Neural progenitor cell (in vitro differentiated cells): ENCODE measurements around the gene MME. TPM values are rescaled to one million over a fixed set of nuclear protein-coding genes. Genes with fewer than 3 reads are reported as not detected.

Experiments used
- DNase-seq: peaks from one replicate; pipeline ENCODE4 v3.0.0-alpha.2; 2016; ENCODE audit warnings: low spot score
- H2AFZ ChIP-seq: fragments of 200-600 bp; sonication (generic); replicated peaks from 2 replicates; pipeline ENCODE4 v1.6.1; 2016; ENCODE audit warnings: antibody characterized with exemption
- H3F3A ChIP-seq: fragments of 200-600 bp; sonication (generic); 2 replicates; pipeline ENCODE4 v1.6.1; 2016; ENCODE audit warnings: antibody characterized with exemption, low read depth
- H3K27ac ChIP-seq: fragments of 200-600 bp; sonication (generic); 2 replicates; pipeline ENCODE4 v1.5.1; 2016; ENCODE audit warnings: mild to moderate bottlenecking
- H3K27me3 ChIP-seq: fragments of 200-600 bp; sonication (generic); 2 replicates; pipeline ENCODE4 v1.6.1; 2016; ENCODE audit warnings: mild to moderate bottlenecking, moderate library complexity
- H3K36me3 ChIP-seq: fragments of 200-600 bp; sonication (generic); 2 replicates; pipeline ENCODE4 v1.5.1; 2016
- H3K4me1 ChIP-seq: fragments of 200-600 bp; sonication (generic); 2 replicates; pipeline ENCODE4 v1.6.1; 2016; ENCODE audit warnings: mixed run types
- H3K4me2 ChIP-seq: fragments of 200-600 bp; sonication (generic); 2 replicates; pipeline ENCODE4 v1.6.1; 2016
- H3K4me3 ChIP-seq: fragments of 200-600 bp; sonication (generic); 2 replicates; pipeline ENCODE4 v1.5.1; 2016
- H3K79me2 ChIP-seq: fragments of 200-600 bp; sonication (generic); 2 replicates; pipeline ENCODE4 v1.6.1; 2016; ENCODE audit warnings: low read depth
- H3K9ac ChIP-seq: fragments of 200-600 bp; sonication (generic); 2 replicates; pipeline ENCODE4 v1.6.1; 2016
- H3K9me3 ChIP-seq: fragments of 200-600 bp; sonication (generic); 2 replicates; pipeline ENCODE4 v1.5.1; 2016; ENCODE audit warnings: low read depth
- H4K20me1 ChIP-seq: fragments of 200-600 bp; sonication (generic); 2 replicates; pipeline ENCODE4 v1.6.1; 2016; ENCODE audit warnings: low read depth
- H3K27ac Mint-ChIP-seq: 3 replicates; pipeline ENCODE4 v1.8.0; 2021; ENCODE audit warnings: mixed read lengths
- H3K27me3 Mint-ChIP-seq: 2 replicates; pipeline ENCODE4 v1.8.0; 2022; ENCODE audit warnings: low read depth, mild to moderate bottlenecking, inconsistent platforms, moderate library complexity, mixed read lengths; ENCODE audit not compliant: insufficient read depth
- H3K36me3 Mint-ChIP-seq: 3 replicates; pipeline ENCODE4 v1.8.0; 2021; ENCODE audit warnings: mixed read lengths
- H3K4me1 Mint-ChIP-seq: 3 replicates; pipeline ENCODE4 v1.8.0; 2021; ENCODE audit warnings: mixed read lengths
- H3K4me3 Mint-ChIP-seq: 3 replicates; pipeline ENCODE4 v1.8.0; 2021; ENCODE audit warnings: mild to moderate bottlenecking, moderate library complexity, mixed read lengths
- H3K9me3 Mint-ChIP-seq: 3 replicates; pipeline ENCODE4 v1.8.0; 2020; ENCODE audit warnings: mixed read lengths
- EZH2 ChIP-seq: fragments of 200-600 bp; sonication (generic); IDR thresholded peaks from 2 replicates; pipeline ENCODE4 v1.6.1; 2017; ENCODE audit warnings: antibody characterized with exemption, mild to moderate bottlenecking, moderate library complexity
- EZH2phosphoT487 ChIP-seq: fragments of 200-600 bp; sonication (generic); IDR thresholded peaks from 2 replicates; pipeline ENCODE4 v1.6.1; 2017; ENCODE audit warnings: antibody characterized with exemption
- total RNA-seq: library from RNA; depleted of rRNA; stranded (reverse); fragments of >200 nt; gene quantifications from 2 replicates; pipeline ENCODE4 v1.2.3, GENCODE V29; 2015; ENCODE audit warnings: low replicate concordance
- TF ChIP-seq, protein P1 (sequence below): fragments of 200-600 bp; sonication (generic); IDR thresholded peaks from 2 replicates; pipeline ENCODE4 v1.5.1; 2017; ENCODE audit warnings: antibody characterized with exemption, mild to moderate bottlenecking

Gene MME
- total RNA-seq, 1 donor from 2014 or later, result 5.0 TPM

DNA sequence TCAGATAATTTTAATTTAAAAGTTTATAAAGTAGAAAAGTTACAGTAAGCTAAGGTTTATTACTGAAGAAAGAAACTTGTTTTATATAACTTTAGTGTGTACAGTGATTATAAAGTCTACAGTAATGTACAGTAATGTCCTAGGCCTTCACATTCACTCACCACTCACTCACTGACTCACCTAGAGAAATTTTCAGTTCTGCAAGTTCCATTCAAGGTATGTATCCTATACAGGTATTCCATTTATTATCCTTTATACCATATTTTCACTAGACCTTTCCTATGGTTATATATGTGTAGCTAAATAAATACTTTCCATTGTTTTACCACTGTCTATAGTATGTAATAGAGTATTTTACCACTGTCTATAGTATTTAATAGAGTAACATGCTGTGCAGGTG is 33.2 kb upstream of the MME start:
- H3K27ac Mint-ChIP-seq, result no peak overlapping the region
- TF ChIP-seq, protein P1, sequence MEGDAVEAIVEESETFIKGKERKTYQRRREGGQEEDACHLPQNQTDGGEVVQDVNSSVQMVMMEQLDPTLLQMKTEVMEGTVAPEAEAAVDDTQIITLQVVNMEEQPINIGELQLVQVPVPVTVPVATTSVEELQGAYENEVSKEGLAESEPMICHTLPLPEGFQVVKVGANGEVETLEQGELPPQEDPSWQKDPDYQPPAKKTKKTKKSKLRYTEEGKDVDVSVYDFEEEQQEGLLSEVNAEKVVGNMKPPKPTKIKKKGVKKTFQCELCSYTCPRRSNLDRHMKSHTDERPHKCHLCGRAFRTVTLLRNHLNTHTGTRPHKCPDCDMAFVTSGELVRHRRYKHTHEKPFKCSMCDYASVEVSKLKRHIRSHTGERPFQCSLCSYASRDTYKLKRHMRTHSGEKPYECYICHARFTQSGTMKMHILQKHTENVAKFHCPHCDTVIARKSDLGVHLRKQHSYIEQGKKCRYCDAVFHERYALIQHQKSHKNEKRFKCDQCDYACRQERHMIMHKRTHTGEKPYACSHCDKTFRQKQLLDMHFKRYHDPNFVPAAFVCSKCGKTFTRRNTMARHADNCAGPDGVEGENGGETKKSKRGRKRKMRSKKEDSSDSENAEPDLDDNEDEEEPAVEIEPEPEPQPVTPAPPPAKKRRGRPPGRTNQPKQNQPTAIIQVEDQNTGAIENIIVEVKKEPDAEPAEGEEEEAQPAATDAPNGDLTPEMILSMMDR, result no peak
- TF ChIP-seq EZH2phosphoT487 (no peak), EZH2 (no peak)
- H3K27me3 ChIP-seq, result no peaks in the 10 kb centered on the region
- no peak overlapping the region for H3K4me2 ChIP-seq
- no peaks in the 10 kb centered on the region for H4K20me1 ChIP-seq
- no peak overlapping the region for H3K9ac ChIP-seq
- H3K27me3 Mint-ChIP-seq, result no peaks in the 10 kb centered on the region
- no peaks in the 10 kb centered on the region for H3K36me3 ChIP-seq
- no peak for DNase-seq
- no peak overlapping the region for H3K4me3 ChIP-seq
- no peaks in the 10 kb centered on the region for H3K4me1 ChIP-seq
- H2AFZ ChIP-seq, result no peak overlapping the region
- no peak overlapping the region for H3K4me3 Mint-ChIP-seq
- H3K4me1 Mint-ChIP-seq, result no peaks in the 10 kb centered on the region
- no peaks in the 10 kb centered on the region for H3K79me2 ChIP-seq
- peaks cover 9% of the 10 kb centered on the region for H3K9me3 Mint-ChIP-seq
- no peak overlapping the region for H3K27ac ChIP-seq
- no peaks in the 10 kb centered on the region for H3F3A ChIP-seq
- H3K36me3 Mint-ChIP-seq, result no peaks in the 10 kb centered on the region
- no peaks in the 10 kb centered on the region for H3K9me3 ChIP-seq

DNA sequence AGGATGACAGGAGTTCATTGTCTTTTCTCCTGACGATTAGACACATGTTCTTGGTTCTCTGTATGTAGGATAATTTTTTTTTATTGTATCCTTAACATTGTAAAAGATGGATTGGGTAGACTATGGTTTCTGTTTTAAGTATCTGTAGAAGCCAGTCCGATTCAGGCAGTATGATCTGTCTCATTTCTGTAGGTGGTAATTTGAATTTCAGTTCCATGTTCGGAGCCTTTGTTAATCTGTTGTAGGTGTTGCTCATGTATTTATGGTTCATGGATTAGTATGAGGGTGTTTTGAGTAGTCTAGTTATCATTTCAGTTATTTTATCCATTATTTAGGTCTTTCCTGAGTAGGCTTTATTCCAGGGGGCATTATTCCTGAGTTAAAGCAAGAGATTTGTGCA is 32.4 kb upstream of the MME start:
- no peaks in the 10 kb centered on the region for H3K79me2 ChIP-seq
- no peaks in the 10 kb centered on the region for H3K36me3 ChIP-seq
- H3K4me1 Mint-ChIP-seq, result no peaks in the 10 kb centered on the region
- H3K9me3 Mint-ChIP-seq, result peaks cover 10% of the 10 kb centered on the region
- no peak for DNase-seq
- no peak overlapping the region for H3K4me3 ChIP-seq
- no peak overlapping the region for H3K27ac Mint-ChIP-seq
- H4K20me1 ChIP-seq, result no peaks in the 10 kb centered on the region
- H3K27me3 Mint-ChIP-seq, result no peaks in the 10 kb centered on the region
- no peak overlapping the region for H3K4me3 Mint-ChIP-seq
- H3K9ac ChIP-seq, result no peak overlapping the region
- no peak for TF ChIP-seq EZH2
- TF ChIP-seq, protein P1, result no peak
- H3K27me3 ChIP-seq, result no peaks in the 10 kb centered on the region
- no peaks in the 10 kb centered on the region for H3F3A ChIP-seq
- H3K36me3 Mint-ChIP-seq, result no peaks in the 10 kb centered on the region
- no peak overlapping the region for H3K27ac ChIP-seq
- no peaks in the 10 kb centered on the region for H3K4me1 ChIP-seq
- H2AFZ ChIP-seq, result no peak overlapping the region
- no peaks in the 10 kb centered on the region for H3K9me3 ChIP-seq
- no peak overlapping the region for H3K4me2 ChIP-seq

GRCh38 chr3:155049959-155050358 is 30.2 kb upstream of the MME start:
- TF ChIP-seq EZH2 (no peak), EZH2phosphoT487 (no peak)
- TF ChIP-seq, protein P1, result no peak
- H3K9me3 Mint-ChIP-seq, result peaks cover 19% of the 10 kb centered on the region
- H3K9me3 ChIP-seq, result no peaks in the 10 kb centered on the region
- H3K4me1 Mint-ChIP-seq, result no peaks in the 10 kb centered on the region
- H3K27ac Mint-ChIP-seq, result no peak overlapping the region
- H3K4me2 ChIP-seq, result no peak overlapping the region
- peaks cover 3% of the 10 kb centered on the region for H3K36me3 Mint-ChIP-seq
- no peak overlapping the region for H3K27ac ChIP-seq
- peaks cover 2% of the 10 kb centered on the region for H3K27me3 Mint-ChIP-seq
- H2AFZ ChIP-seq, result no peak overlapping the region
- no peaks in the 10 kb centered on the region for H3K4me1 ChIP-seq
- H4K20me1 ChIP-seq, result no peaks in the 10 kb centered on the region
- H3K79me2 ChIP-seq, result no peaks in the 10 kb centered on the region
- no peaks in the 10 kb centered on the region for H3K36me3 ChIP-seq
- H3K27me3 ChIP-seq, result no peaks in the 10 kb centered on the region
- H3K9ac ChIP-seq, result no peak overlapping the region
- DNase-seq, result no peak
- H3K4me3 ChIP-seq, result no peak overlapping the region
- H3K4me3 Mint-ChIP-seq, result no peak overlapping the region
- no peaks in the 10 kb centered on the region for H3F3A ChIP-seq

DNA sequence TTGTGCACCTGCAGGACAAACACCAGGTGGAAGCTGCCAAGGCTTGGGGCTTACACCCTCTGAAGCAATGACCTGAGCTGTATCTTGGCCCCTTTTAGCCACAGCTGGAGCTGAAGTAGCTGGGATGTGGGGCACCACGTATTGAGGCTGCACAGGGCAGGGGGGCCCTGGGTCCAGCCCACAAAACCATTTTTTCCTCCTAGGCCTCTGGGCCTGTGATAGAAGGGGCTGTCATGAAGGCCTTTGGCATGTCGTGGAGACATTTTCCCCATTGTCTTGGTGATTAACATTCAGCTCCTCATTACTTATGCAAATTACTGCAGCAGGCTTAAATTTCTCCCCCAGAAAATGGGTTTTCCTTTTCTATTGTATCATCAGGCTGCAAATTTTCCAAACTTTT is 27.6 kb upstream of the MME start:
- Mint-ChIP-seq H3K27me3 (peaks cover 2% of the 10 kb centered on the region), H3K9me3 (peaks cover 19% of the 10 kb centered on the region), H3K27ac (no peak overlapping the region), H3K4me1 (no peaks in the 10 kb centered on the region), H3K36me3 (peaks cover 3% of the 10 kb centered on the region), H3K4me3 (no peak overlapping the region)
- H3K9me3 ChIP-seq, result no peaks in the 10 kb centered on the region
- H3K4me2 ChIP-seq, result no peak overlapping the region
- no peak overlapping the region for H3K9ac ChIP-seq
- DNase-seq, result no peak
- no peaks in the 10 kb centered on the region for H3K36me3 ChIP-seq
- no peaks in the 10 kb centered on the region for H4K20me1 ChIP-seq
- H3K27ac ChIP-seq, result no peak overlapping the region
- no peaks in the 10 kb centered on the region for H3K79me2 ChIP-seq
- no peaks in the 10 kb centered on the region for H3F3A ChIP-seq
- TF ChIP-seq, protein P1, result no peak
- TF ChIP-seq EZH2phosphoT487 (no peak), EZH2 (no peak)
- H3K4me3 ChIP-seq, result no peak overlapping the region
- no peaks in the 10 kb centered on the region for H3K27me3 ChIP-seq
- H2AFZ ChIP-seq, result no peak overlapping the region
- H3K4me1 ChIP-seq, result no peaks in the 10 kb centered on the region
